ENCODE results near the gene ALX4. TPM values are rescaled to one million over a fixed set of nuclear protein-coding genes. Genes with fewer than 3 reads are reported as not detected.

The ALX4 gene
- total RNA-seq, 1 donor from 2014 or later, result not detected

DNA sequence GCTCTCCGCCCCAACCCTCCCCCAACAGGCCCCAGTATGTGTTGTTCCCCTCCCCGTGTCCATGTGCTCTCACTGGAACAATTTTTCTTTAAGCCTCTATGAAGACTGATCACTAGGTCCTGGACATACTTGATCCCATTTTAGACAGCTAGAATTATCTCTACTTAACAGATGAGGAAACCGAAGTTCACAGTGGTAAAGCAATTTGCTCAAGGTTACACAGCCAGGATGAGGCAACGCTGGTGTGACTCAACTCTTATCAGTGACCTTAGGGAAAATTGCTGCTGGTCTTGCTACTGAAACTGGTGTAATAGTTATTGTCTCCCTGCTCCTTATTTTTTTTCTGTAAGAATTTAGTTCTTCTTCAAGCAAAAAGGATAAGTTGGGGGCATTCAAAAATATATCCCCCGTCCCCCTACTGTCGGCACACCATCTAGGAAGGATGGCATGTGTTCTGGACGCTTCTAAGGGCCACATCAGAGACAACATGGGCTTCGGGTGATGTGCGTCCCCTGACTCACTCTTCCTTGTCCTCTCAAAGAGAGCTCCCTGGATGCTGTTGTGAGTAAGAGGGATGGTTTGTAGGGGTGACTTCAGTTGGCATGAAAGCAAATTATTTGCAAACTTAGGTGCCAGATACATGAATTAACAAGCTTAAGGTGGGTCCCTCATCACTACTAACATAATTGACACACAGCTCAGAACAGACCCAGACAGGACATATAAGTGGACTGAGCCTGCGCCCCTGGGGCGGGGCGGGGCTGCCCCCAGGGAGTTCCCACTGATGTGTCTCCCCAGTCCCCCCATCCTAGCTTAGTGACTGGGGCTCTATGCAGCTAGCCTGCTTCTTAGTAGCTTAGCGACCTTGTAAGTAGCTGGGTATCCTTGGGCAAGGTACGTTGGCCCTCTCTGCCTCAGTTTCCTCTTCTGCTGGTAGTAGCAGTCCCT, 23.6 kb upstream of the ALX4 start:
- no peak overlapping the region for H3K4me3 Mint-ChIP-seq (ENCODE audit: unreplicated experiment)
- H3K9me3 Mint-ChIP-seq (ENCODE audit: unreplicated experiment), result no peaks in the 10 kb centered on the region

DNA sequence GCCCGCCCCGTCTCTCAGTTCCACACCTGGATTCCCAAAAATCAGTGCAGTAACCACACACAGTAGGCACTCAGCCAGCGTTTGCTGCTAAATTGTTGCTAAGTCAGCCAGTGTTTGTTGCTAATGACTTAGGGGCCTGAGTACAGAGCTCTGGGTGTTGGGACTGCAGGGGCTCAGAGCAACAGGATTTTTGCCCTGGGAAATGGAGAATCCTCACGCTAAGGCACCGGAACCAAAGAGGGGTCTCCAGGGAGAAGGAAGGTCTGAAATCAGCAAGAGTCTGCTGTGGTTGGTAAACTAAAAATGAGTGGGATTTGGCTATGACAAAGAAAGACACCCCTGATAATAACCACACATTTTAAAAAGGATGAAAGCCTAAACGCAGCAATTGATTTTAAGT, 22.7 kb upstream of the ALX4 start:
- no peaks in the 10 kb centered on the region for H3K36me3 Mint-ChIP-seq (ENCODE audit: low read depth, unreplicated experiment)
- TF ChIP-seq, protein P1, sequence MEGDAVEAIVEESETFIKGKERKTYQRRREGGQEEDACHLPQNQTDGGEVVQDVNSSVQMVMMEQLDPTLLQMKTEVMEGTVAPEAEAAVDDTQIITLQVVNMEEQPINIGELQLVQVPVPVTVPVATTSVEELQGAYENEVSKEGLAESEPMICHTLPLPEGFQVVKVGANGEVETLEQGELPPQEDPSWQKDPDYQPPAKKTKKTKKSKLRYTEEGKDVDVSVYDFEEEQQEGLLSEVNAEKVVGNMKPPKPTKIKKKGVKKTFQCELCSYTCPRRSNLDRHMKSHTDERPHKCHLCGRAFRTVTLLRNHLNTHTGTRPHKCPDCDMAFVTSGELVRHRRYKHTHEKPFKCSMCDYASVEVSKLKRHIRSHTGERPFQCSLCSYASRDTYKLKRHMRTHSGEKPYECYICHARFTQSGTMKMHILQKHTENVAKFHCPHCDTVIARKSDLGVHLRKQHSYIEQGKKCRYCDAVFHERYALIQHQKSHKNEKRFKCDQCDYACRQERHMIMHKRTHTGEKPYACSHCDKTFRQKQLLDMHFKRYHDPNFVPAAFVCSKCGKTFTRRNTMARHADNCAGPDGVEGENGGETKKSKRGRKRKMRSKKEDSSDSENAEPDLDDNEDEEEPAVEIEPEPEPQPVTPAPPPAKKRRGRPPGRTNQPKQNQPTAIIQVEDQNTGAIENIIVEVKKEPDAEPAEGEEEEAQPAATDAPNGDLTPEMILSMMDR (IDR thresholded peaks at IDR 0.05; ENCODE audit: unreplicated experiment), result no peak
- no peak overlapping the region for H3K27ac Mint-ChIP-seq (ENCODE audit: unreplicated experiment)
- no peak for DNase-seq (ENCODE audit: low spot score)
- peaks cover 4% of the 10 kb centered on the region for H3K27me3 Mint-ChIP-seq (ENCODE audit: unreplicated experiment)
- no peak overlapping the region for H3K4me3 Mint-ChIP-seq (ENCODE audit: unreplicated experiment)
- H3K4me1 Mint-ChIP-seq (ENCODE audit: unreplicated experiment), result peaks cover 2% of the 10 kb centered on the region
- no peaks in the 10 kb centered on the region for H3K9me3 Mint-ChIP-seq (ENCODE audit: unreplicated experiment)

More for the DNA sequence above, 23.6 kb upstream of the ALX4 start:
- H3K27me3 Mint-ChIP-seq (ENCODE audit: unreplicated experiment), result peaks cover 4% of the 10 kb centered on the region
- no peak for DNase-seq (ENCODE audit: low spot score)
- no peak overlapping the region for H3K27ac Mint-ChIP-seq (ENCODE audit: unreplicated experiment)
- no peaks in the 10 kb centered on the region for H3K36me3 Mint-ChIP-seq (ENCODE audit: low read depth, unreplicated experiment)
- TF ChIP-seq, protein P1 (IDR thresholded peaks at IDR 0.05; ENCODE audit: unreplicated experiment), result no peak
- H3K4me1 Mint-ChIP-seq (ENCODE audit: unreplicated experiment), result peaks cover 2% of the 10 kb centered on the region

DNA sequence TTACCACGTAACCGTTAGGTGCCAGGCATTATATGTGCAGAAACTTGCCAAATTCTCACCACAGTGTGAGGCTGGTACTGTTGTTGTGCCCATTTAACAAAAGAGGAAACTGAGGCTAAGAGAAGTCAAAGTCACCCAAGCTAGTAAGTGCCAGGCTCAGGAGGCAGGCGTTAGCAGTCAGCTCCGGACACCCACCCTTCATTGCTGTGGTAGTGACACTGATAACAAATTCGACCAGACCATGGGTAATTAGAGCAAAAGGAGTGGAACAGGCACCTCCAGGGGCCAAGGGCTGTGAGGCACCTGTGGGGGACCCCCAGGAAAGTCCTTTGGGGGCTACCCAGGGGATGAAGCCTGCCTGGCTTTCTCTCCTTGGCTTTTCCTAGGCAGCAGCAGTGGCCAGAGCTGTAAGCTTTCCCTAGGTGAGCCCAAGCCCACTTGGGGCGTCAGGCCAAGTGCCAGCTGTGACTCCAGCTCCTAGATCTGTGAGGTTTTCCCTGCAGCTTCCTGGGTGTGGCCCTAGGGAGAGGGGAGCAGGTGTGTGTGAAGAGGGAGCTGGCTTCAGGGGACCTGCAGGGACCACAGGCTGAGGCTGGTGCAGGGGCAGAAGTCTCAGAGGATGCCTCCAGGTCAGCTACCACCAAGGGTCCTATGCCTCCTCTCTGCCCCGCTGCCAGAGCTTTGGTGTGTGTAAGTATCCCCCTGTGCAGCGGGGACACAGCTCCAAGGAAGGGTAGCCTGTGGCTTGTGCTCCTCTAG, 19.7 kb upstream of the ALX4 start:
- H3K27ac Mint-ChIP-seq (ENCODE audit: unreplicated experiment), result no peak overlapping the region
- TF ChIP-seq, protein P1 (IDR thresholded peaks at IDR 0.05; ENCODE audit: unreplicated experiment), result no peak
- no peak overlapping the region for H3K4me3 Mint-ChIP-seq (ENCODE audit: unreplicated experiment)
- no peaks in the 10 kb centered on the region for H3K9me3 Mint-ChIP-seq (ENCODE audit: unreplicated experiment)
- H3K4me1 Mint-ChIP-seq (ENCODE audit: unreplicated experiment), result no peaks in the 10 kb centered on the region
- no peaks in the 10 kb centered on the region for H3K36me3 Mint-ChIP-seq (ENCODE audit: low read depth, unreplicated experiment)
- H3K27me3 Mint-ChIP-seq (ENCODE audit: unreplicated experiment), result peaks cover 13% of the 10 kb centered on the region
- no peak for DNase-seq (ENCODE audit: low spot score)

DNA sequence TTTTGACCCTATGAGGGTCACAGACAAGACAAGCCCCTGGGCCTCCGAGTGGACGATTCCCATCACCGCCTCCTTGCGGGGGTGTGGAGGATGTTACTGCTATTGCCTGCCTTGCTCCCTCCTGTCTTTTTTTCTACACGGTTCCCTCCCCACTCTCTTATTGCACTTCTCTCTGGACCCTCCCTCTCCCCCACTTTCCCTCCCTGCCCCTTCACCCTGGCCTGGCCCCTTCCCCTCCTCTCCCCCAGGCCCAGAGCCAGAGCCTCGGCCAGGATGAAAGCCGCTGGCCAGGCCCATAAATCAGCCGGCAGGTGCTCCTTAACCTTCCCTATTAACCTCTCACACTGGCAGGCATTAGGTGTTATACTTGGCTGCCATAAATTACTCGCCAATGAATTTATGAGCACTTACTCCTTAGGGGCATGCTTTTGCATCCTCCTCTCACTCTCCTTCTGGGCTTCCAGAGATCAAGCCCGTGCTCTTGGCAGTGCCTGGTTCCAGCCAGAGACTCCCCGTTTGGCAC, 18.3 kb upstream of the ALX4 start:
- H3K27me3 Mint-ChIP-seq (ENCODE audit: unreplicated experiment), result peaks cover 11% of the 10 kb centered on the region
- no peak overlapping the region for H3K4me3 Mint-ChIP-seq (ENCODE audit: unreplicated experiment)
- DNase-seq (ENCODE audit: low spot score), result no peak
- H3K36me3 Mint-ChIP-seq (ENCODE audit: low read depth, unreplicated experiment), result no peaks in the 10 kb centered on the region
- TF ChIP-seq, protein P1 (IDR thresholded peaks at IDR 0.05; ENCODE audit: unreplicated experiment), result no peak
- H3K27ac Mint-ChIP-seq (ENCODE audit: unreplicated experiment), result no peak overlapping the region
- no peaks in the 10 kb centered on the region for H3K9me3 Mint-ChIP-seq (ENCODE audit: unreplicated experiment)
- no peaks in the 10 kb centered on the region for H3K4me1 Mint-ChIP-seq (ENCODE audit: unreplicated experiment)

Measured in endothelial cell (in vitro differentiated cells).